HG02884 (cell line): ENCODE results near the gene NUCKS1.
A peak's percentile ranks its signal among the peaks of the same experiment; 100 is the strongest.

Experiments used
- ATAC-seq: cut with Tn5 transposase; IDR thresholded peaks from one replicate; pipeline ENCODE4 v1.9.1; 2021; ENCODE audit warnings: mild to moderate bottlenecking, moderate library complexity; ENCODE audit not compliant: unreplicated experiment

Gene NUCKS1

DNA sequence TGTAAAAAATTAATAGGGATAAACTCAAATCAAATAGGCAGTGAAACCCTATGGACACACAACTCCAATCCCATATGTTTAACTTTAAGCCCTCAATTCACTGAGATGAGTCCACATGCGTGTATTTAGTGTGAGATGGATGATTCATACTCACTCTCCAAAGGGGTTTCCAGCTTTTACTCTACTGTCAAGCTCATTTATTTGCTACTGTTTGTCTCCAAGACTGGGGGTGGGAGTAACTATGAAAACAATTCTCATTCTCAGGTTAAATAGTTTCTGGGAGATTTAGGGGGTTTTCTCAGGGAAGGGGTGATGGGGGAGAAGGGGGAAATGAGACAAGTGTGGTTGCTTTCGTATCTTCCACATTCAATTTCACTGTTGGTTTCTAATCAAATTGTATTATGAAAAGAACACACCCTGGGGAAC is 22.6 kb upstream of the NUCKS1 start:
- ATAC-seq, result no peak

DNA sequence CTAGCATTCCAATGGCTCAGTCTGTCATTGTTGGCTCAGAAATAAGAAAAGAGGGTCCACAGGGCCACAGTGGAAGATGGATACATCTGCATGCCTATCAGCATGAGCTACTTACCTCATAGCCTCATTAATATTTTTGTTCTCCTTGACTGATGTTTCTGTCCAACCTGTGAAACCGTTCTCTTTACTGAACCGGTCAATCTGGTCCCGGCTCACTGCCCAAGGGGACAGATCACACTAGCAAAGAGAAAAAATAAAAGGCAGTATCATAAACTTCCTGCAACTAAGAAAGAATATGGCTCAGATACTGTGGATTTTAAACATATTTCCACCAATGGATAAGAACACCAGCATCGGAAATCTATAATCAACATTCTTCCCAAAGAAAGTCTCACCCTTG is 20.6 kb upstream of the NUCKS1 start:
- no peak for ATAC-seq

DNA sequence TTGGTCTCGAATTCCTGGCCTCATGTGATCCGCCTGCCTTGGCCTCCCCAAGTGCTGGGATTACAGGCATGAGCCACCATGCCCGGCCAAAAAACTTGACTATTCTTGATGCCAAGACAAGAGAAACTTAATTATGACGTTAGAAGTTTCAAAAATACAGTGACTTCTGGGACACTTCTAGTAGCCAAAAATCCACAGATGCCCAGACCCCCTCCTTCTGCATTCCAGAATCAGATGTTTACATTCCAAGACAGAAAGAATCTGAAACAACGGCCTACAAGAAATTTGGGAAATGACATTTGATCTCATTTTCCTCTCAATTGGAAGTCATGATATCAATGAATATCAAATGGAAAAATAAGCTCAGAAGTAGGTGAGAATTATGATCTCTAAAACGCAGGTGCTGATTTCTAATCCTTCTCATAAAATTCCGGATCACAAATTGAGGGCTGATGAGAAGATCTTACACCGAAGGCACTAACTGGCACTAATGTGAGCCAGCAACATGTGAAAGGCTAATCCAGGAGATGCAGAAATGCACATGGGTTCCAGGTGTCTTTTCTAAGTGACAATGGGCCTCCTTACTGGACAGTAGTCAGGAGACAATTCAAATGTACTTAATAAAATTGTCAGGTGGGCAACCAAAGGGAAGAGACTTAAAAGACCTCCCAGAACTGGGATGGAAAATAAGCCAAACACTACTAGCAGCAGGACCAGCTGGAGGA is 19.8 kb upstream of the NUCKS1 start:
- ATAC-seq, result no peak

DNA sequence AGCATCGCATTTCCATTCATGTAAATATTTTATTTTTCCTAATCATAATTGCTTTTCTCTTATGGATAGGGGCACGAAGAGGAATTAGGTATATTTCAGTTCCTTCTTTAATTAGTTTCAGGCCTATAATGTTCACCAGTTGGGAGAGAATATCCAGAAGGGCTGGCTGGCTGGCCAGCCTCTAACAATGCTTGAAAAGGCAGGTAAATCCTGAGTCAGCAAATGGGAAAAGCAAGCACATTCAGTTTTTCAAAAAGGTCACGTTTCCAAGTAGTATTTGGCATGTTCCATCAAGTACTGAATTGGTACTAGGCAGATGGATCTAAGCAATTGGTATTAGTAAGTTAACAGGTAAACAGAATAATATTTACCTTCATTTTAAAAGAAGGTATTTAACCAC is 17.3 kb upstream of the NUCKS1 start:
- no peak for ATAC-seq

DNA sequence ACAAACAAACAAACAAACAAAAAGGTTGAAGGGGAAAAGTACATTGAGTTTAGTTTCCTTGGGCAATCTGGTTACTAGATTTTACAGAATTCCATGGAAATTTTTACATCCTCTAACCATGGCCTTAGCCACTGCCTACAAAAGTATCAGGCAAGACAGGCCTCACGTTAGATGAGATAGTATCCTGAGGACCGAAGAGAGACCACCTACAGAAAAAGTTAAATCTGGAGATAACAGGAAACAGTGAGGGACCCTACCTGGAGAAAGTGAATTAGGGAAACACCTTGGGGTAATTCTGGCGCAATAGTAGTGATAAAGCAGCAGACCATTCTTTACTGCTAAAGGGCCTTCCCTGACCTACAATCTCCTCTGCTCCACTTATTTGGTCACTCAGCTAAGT is 16.6 kb upstream of the NUCKS1 start:
- ATAC-seq, result no peak

DNA sequence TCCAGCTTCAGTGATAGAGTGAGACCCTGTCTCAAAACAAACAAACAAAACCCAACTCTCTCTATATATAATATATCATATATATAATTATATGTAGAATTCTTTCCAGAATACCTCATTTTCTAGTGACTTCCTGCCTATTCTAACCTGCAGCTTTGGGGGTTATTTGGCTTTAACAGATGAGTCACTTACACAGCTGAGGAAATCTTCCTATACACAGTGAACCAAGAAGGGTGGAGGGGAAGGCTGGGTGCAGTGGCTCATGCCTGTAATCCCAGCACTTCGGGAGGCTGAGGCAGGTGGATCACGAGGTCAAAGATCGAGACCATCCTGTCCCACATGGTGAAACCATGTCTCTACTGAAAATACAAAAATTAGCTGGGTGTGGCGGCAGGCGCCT is 16.1 kb upstream of the NUCKS1 start:
- no peak for ATAC-seq

DNA sequence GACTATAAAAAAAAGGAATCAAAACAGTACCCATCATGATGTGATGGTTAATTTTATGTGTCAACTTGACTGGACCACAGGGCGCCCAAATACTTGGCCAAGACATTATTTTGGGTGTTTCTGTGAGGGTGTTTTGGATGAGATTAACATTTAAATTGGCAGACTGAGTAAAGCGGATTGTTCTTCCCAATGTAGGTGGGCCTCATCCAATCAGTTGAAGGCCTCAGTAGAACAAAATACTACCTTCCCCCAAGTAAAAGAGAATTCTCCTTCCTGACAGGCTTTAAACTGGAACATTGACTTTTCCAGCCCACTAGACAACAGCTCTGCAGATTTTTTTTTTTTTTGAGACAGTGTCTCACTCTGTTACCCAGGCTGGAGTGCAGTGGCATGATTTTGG is 14.6 kb upstream of the NUCKS1 start:
- no peak for ATAC-seq

DNA sequence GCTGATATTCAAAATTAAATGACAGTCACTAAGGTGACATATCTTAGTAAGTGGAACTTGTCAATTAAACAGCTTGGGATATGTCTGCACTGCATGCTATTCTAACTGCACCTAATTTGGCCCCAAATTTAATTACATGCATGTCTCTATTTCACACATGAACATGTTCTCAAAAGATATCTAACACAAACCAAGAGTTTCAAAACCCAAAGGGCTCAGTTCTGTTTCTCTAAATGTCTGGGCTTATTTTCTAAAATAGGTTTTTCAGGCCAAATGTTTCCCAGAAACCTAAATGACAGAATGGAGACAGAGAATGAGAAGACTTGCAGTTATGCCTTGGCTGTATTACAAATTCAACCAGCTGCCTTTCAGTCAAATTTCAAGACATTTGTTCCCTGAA is 14.0 kb upstream of the NUCKS1 start:
- ATAC-seq, result no peak

DNA sequence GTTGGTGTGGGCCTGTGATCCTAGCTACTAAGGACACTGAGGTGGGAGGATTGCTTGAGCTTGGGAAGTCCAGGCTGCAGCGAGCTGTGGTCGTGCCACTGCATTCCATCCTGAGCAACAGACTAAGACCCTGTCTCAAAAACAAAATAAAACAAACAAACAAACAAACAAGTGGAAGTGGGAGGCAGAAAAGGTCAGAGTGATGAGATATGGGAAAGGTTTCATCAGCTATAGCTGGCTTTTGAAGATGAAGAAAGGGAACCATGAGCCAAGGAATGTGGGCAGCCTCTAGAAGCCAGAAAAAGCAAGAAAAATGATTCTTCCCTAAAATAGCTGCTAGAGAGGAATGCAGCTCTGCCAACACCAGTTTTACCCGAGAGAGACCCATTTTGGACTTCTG is 10.6 kb upstream of the NUCKS1 start:
- ATAC-seq, result no peak

DNA sequence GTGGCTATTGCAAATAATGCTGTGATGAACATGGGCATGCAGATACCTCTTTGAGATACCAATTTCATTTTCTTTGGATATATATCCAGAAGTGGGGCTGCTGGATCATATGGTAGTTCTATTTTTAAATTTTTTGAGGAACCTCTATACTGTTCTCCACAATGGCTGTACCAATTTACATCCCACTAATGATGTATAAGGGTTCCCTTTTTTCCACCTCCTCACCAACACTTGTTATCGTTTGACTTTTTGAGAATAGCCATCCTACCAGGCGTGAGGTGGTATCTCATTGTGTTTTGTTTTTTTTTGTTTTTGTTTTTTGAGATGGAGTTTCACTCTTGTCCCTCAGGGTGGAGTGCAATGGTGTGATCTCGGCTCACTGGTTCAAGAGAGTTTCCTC is 6.6 kb upstream of the NUCKS1 start:
- ATAC-seq, result no peak

DNA sequence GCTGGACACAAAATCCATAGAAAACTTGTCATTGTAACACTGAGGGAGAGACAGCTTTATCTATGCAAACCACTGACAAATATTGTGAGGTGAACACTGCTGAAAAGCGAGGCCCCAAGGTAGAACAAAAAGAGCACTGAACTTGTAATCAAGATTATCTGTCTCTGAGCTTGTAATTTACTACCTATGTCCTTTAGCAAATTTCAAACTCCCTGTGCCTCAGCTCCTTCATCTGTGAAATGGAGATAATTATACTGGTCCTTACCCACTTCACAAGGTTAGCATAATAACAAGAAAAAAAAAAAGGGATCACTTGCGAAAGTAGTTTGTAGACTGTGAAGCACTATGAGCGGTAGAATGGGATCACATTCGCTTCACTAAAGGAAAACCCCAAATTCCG is 4.9 kb upstream of the NUCKS1 start:
- ATAC-seq, result no peak

DNA sequence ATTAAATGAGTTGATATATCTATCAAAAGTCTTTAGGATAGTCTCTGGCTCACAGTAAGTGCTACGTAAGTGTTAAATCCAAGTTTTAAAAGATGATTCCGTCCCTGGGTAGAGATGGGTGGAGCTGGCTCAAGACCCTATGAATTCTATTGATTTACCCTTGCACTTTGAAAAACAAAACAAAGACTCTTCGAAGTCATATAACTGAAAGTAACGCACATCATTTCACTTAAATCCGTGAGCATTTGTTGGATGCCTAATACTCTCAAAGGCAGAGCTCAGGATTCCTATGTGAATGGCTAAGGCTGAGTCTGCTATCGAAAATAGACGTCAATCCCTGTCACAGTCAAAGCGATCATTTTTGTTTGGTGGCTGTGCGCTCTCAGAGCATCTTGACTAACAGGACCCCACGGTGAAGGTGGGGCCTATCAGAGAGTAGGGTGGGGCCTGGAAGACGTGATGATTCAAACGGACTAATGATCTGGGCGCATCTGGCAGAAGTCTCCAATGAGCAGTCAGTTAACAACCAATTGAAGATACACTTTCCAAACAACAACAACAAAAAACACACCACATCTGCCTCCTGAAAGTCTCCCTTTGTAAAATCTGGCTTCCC is 1.2 kb upstream of the NUCKS1 start:
- ATAC-seq, result no peak

DNA sequence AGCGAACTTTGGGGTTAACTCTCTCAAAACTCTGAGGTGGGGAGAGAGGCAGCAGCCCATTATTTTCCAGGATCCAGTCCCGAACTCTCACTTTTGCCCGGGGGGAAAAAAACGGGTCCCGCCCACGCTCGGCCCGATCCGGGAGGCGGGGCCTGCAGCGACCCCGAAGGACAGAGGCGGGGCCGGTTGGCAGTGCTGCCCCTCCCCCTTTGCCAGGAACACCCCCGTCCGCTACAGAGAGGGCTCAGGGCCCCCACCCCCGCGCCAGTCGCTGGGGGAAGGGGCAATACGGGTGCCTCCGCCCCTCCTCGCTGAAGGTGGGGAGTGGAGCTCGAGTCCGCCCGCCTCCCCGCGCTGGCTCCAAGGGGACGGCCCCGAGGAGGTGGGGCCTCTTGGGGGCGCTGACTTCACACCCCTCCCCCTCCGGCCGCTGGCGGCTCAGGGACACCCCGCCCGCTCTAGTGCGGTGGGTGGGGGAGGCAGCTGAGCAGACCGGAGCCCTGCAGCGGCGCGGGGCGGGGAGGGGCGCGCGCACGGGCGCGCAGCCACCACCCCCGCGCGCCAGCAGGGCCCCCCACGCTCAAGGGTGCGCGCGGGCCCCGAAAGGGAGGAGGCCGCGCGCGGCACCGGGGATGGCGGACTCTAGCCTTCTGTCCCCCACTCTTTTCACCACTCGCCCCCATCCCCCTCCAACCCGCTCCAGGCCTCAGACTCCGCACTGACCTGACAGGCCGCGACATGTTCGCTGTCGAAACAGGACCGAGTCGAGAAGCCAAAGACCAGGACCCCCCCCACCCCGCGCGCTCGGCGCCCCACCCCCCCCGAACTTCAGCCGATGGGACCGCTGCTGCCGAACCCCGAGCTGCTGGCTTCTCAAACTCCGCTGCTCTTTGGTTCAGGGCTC is 496 bp downstream of the NUCKS1 start:
- ATAC-seq, result peak; percentile 62

DNA sequence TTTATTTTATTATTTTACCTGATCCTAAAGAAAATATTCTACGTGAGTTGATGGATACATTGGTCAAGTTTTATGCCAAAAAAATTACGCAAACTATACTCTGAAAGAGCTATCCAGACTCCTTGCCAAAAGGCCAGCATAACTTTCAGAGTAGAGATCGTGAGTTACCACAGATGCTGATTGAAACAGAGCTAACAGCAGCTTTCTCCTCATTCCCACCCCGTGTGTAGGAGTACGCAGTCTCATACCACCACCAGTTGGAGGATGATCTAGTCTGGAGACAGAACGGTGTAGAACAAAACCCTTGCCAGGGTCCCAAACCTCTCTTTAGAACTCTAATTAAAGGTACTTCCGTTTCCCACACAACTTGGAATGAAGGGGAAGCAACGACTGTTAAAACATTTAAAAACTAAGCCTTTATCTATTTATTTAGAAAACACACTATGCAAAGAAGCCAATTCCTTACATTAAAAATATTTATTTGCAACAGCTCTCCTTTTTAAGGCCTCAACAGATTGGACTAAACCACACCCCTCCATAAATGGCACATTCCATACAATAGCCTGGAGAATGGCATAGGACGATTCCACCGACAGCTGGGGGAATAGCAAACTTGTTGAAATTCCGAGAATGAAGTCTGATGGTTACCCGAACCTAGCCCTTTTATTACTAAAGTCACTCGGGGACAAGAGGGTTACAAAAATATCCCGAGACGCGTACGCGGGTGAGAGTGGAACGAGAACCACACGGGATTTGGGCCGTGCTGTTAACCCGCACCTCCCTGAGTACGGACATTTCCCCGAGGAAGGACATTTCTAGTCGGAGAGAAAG is 1.4 kb downstream of the NUCKS1 start:
- ATAC-seq, result peak; percentile 9

DNA sequence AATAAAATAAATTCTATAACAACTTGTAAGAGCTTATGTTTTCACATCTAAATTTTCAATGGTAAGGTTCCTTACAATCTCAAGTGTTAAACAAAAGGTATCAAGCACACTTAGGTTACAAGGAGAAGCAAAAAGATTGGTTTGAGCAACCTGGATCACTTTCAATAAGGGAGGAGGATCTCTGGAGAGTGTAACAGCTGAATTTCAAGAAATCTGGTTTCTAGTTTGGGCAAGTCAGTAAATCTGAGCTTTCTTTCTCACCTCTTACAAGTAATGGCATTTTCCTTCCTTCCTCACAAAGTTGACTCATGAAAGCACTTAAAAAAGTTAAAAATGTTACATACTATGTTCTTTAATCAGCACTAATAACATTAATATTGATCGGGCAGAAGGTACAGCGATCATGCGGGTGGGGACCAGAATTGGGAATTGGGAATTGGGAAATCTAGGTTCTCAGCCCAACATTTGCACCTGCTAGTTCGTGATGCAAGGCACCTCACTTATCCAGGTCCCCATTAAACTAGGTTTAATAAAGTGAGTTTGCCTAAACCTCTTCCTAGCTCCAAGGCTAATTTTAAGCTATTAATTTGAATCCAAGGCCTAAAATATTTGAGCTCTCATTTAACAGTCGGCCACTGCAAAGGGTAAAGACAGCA is 3.1 kb downstream of the NUCKS1 start:
- ATAC-seq, result no peak

DNA sequence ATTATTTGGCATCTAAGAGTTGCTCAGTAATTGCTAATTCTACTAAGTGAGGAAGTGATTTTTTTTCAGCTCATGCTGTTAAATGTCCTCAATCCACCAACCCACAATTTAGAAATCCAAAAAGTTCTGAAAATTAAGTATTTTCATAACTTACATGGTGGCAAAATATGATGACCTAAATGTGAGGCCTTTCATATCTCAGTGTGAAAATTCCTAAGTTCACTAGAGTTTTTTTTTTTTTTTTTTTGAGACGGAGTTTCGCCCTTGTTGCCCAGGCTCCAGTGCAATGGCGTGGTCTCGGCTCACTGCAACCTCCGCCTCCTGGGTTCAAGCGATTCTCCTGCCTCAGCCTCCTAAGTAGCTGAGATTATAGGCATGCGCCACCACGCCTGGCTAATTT is 5.6 kb downstream of the NUCKS1 start:
- no peak for ATAC-seq

DNA sequence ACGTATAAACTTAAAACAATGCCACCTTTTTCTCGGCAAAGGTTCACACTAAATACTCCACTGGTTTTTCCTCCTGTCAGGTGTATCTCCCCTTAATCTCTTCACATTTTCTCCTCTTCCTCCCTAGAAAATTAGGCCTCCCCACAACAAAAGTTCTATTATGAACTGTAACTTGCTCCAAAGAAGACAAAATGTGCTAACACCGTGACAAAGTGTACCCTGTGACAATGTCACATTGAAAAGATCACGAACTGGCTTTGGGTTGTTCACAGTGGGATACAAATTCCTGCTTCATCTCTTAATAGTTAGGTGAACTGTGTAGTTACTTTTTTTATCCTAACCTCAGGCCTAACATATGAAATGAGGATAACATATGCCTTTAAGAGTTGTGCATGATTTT is 6.0 kb downstream of the NUCKS1 start:
- no peak for ATAC-seq

DNA sequence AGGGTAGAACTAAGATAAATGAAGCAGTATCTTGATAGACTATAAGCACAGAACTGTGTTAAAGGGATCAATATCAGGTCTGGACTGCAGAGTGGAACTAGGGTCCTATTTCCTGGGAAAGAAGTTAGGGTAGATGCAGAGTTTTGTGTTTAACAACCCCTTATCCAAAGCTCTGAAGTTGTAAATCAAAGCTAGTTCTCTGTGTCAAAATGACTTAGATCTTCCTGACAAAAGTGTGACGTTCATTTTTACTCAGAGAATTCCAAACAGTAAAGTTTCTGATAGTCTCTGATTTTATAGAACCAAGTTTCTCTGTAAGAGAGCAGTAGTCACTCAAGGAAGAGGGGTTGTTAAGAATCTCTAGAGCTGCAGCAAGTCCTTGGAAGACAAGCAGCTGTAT is 8.3 kb downstream of the NUCKS1 start:
- ATAC-seq, result no peak

DNA sequence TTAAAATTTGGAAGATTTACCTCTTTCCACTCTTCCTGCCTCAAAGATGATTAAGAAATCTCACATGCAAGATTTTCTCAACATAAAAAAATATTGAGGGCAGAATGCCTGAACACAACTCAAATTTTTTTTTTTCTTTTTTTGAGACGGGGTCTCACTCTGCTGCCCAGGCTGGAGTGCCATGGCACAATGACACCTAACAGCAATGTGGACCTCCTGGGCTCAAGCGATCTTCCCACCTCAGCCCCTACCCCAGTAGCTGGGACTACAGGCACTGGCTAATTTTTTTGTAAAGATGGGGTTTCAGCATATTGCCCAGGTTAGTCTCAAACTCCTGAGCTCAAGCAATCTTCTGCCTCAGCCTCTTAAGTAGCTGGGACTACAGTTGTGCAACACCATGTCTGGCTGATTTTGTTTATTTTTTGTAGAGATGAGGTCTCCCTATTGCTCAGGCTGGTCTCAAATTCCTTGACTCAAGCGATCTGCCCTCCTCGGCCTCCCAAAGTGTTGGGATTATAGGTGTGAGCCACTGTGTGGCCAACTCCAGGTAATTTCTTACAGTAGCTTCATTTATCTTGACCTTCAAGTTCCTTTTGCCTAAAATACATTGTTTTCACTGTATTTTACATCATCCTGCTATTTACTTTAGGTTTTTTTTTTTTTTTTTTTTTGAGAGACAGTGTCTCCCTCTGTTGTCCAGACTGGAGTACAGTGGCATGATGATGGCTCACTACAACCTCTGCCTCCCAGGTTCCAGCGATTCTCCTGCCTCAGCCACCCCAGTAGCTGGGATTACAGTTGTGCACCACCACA is 10.4 kb downstream of the NUCKS1 start:
- ATAC-seq, result no peak

DNA sequence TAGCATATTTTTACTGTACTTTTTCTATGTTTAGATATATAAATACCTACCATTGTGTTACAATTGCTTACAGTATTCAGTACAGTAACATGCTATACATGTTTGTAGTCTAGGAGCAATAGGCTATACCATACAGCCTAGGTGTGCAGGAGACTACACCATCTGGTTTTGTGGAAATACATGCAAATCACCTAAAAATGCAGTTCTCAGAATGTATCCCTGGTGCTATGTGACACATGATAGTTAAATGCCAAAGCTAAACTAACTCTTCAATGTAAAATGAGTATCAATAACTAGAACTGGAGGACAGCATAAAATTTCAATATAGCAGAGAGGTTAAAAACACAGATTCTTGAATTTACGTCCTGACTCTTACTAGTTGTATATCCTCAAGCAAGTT is 14.8 kb downstream of the NUCKS1 start:
- no peak for ATAC-seq
